HEK293 (cell line): Measurements from ENCODE around the gene ZYX.

Source experiments
- CTCF ChIA-PET: fragments of 350-600 bp; formaldehyde crosslinking; extraction: SDS; loops from one replicate; lab custom pipeline; 2021; ENCODE audit warnings: antibody characterized with exemption; lab: Yijun Ruan, JAX
- POLR2A ChIA-PET: fragments of 300-600 bp; formaldehyde crosslinking; extraction: SDS; loops from one replicate; lab custom pipeline; 2020; ENCODE audit warnings: antibody characterized with exemption, inconsistent platforms; lab: Yijun Ruan, JAX
- H3K27ac ChIP-seq: fragments of 200-500 bp; sonication (Bioruptor generic); 2 replicates; pipeline ENCODE4 v1.5.1; 2014; ENCODE audit warnings: low read depth, low read length, control low read depth, inconsistent platforms; ENCODE audit errors: extremely low read depth
- H3K36me3 ChIP-seq, 2 experiments: fragments of 200-500 bp in 1 of 2; sonication (Bioruptor generic) in 1 of 2; 1 replicate in 1 of 2; 2 replicates in 1 of 2; pipeline ENCODE4 v1.5.1; 2014 to 2017; ENCODE audit warnings: inconsistent platforms in 2 of 2, low read length in 2 of 2; ENCODE audit not compliant: control insufficient read depth in 2 of 2, insufficient read depth in 1 of 2
- H3K4me1 ChIP-seq: fragments of 200-500 bp; sonication (Bioruptor generic); 2 replicates; pipeline ENCODE4 v1.5.1; 2014; ENCODE audit warnings: mild to moderate bottlenecking, low read length, inconsistent platforms; ENCODE audit not compliant: control insufficient read depth, insufficient read depth
- H3K4me3 ChIP-seq: 2 replicates; pipeline ENCODE4 v1.5.1; 2011; ENCODE audit warnings: low read depth, mild to moderate bottlenecking, control low read depth, low read length, moderate library complexity
- H3K9me3 ChIP-seq: fragments of 200-500 bp; sonication (Bioruptor generic); 2 replicates; pipeline ENCODE4 v1.5.1; 2014; ENCODE audit warnings: low read depth, low read length, inconsistent platforms; ENCODE audit not compliant: control insufficient read depth, insufficient read depth
- KLF8 ChIP-seq: fragments of 450-650 bp; formaldehyde crosslinking; IDR thresholded peaks from 2 replicates; pipeline ENCODE4 v1.5.1; 2016; ENCODE audit warnings: missing biosample characterization, missing genetic modification characterization
- ZIC2 ChIP-seq: fragments of 450-650 bp; formaldehyde crosslinking; IDR thresholded peaks from 2 replicates; pipeline ENCODE4 v1.5.1; 2016; ENCODE audit warnings: missing biosample characterization, missing genetic modification characterization
- ZNF274 ChIP-seq, 2 experiments: fragments of 200-500 bp in 1 of 2; fragments of 450-650 bp in 1 of 2; sonication (Bioruptor generic) in 1 of 2; formaldehyde crosslinking in 1 of 2; IDR thresholded peaks; 2 replicates each; pipeline versions ENCODE4 v1.5.1 to v1.6.1; 2014 to 2016; ENCODE audit warnings: borderline replicate concordance in 1 of 2, inconsistent platforms in 1 of 2, low read length in 1 of 2, missing biosample characterization in 1 of 2, missing genetic modification characterization in 1 of 2
- ZNF423 ChIP-seq: fragments of 450-650 bp; formaldehyde crosslinking; IDR thresholded peaks from 2 replicates; pipeline ENCODE4 v1.5.1; 2016; ENCODE audit warnings: missing biosample characterization, missing genetic modification characterization
- ZNF548 ChIP-seq: fragments of 450-650 bp; formaldehyde crosslinking; IDR thresholded peaks from 2 replicates; pipeline ENCODE4 v1.5.1; 2016; ENCODE audit warnings: missing biosample characterization, missing genetic modification characterization
- ZNF571 ChIP-seq: fragments of 450-650 bp; formaldehyde crosslinking; IDR thresholded peaks from 2 replicates; pipeline ENCODE4 v1.5.0; 2017; ENCODE audit warnings: missing biosample characterization, missing genetic modification characterization
- ZNF600 ChIP-seq: fragments of 450-650 bp; formaldehyde crosslinking; IDR thresholded peaks from 2 replicates; pipeline ENCODE4 v1.5.1; 2016; ENCODE audit warnings: missing biosample characterization, missing genetic modification characterization
- ZSCAN16 ChIP-seq: fragments of 450-650 bp; formaldehyde crosslinking; IDR thresholded peaks from 2 replicates; pipeline ENCODE4 v1.5.1; 2016; ENCODE audit warnings: missing biosample characterization, missing genetic modification characterization
- TF ChIP-seq, protein P1 (sequence below): fragments of 450-650 bp; formaldehyde crosslinking; conservative IDR thresholded peaks from 2 replicates; pipeline ENCODE4 v1.5.1; 2016; ENCODE audit warnings: low read depth, missing biosample characterization, missing genetic modification characterization
- TF ChIP-seq, protein P2 (sequence below): fragments of 450-650 bp; formaldehyde crosslinking; IDR thresholded peaks from 2 replicates; pipeline ENCODE4 v1.5.1; 2016; ENCODE audit warnings: missing biosample characterization, missing genetic modification characterization
- TF ChIP-seq, protein P3 (sequence below): fragments of 450-650 bp; formaldehyde crosslinking; IDR thresholded peaks from 2 replicates; pipeline ENCODE4 v1.5.1; 2016; ENCODE audit warnings: missing biosample characterization, missing genetic modification characterization
- TF ChIP-seq, protein P4 (sequence below): fragments of 450-650 bp; formaldehyde crosslinking; IDR thresholded peaks from 2 replicates; pipeline ENCODE4 v1.5.1; 2016; ENCODE audit warnings: missing biosample characterization, missing genetic modification characterization
- TF ChIP-seq, protein P5 (sequence below): fragments of 450-650 bp; formaldehyde crosslinking; IDR thresholded peaks from 2 replicates; pipeline ENCODE4 v1.5.1; 2016; ENCODE audit warnings: missing biosample characterization, missing genetic modification characterization
- TF ChIP-seq, protein P6 (sequence below): fragments of 450-650 bp; formaldehyde crosslinking; IDR thresholded peaks from 2 replicates; pipeline ENCODE4 v1.5.1; 2016; ENCODE audit warnings: missing biosample characterization, missing genetic modification characterization, borderline replicate concordance

The ZYX gene

DNA sequence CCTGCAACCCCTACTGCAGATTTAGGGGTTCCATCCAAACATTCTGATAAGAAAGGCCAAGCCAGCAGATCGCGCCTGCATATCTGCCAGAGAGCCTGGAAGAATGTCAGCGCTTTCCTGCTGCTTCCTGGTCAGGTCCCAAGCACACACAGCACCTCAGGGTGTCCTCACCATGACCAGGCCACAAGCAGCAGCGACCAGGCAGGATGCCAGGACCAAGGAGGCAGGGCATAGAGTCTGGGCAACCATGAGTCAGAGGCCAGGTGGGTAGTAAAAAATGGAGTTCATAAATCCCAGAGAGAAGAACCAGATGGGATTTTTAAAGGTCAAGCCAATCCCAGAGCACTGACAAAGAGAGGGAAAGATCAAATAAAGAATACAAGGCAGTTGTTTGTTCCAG, 13.2 kb upstream of the ZYX start:
- POLR2A ChIA-PET: no interaction called here
- CTCF ChIA-PET: interaction anchor here (1.5 to 4.8 kb wide), 2 partner anchors 12 to 63 kb away, joined by 7 to 43 read pairs; no protein-coding TSS in a partner anchor
- no peak overlapping the region for H3K27ac ChIP-seq

DNA sequence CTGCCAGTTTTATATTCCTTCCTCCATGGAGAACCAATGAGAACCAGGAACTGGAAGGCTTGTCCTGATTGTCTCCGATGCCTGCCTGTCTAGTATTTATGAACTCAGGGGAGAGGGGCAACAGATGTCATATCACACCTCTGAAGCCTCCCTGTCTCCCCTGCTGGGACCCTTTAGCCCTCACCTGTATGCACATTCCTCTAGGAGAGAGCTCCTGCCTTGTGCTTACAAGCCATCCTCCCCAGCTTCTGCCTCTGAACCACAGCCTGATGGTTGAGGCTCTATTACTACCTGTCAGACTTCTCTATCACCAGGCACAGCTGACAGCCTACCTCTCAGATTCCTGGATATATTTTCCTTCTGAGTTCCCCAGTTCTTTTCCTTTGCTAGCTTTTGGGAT, 12.8 kb upstream of the ZYX start:
- H3K4me3 ChIP-seq: no peak overlapping the region
- H3K27ac ChIP-seq: no peak overlapping the region
- H3K9me3 ChIP-seq: no peaks in the 10 kb centered on the region
- CTCF ChIA-PET: interaction anchor here (1.5 to 4.8 kb wide), 3 partner anchors 11 to 63 kb away, joined by 4 to 43 read pairs (median 7); no protein-coding TSS in a partner anchor
- H3K36me3 ChIP-seq: no peaks in the 10 kb centered on the region
- H3K4me1 ChIP-seq: no peaks in the 10 kb centered on the region
- POLR2A ChIA-PET: no interaction called here
- TF ChIP-seq, protein P1, sequence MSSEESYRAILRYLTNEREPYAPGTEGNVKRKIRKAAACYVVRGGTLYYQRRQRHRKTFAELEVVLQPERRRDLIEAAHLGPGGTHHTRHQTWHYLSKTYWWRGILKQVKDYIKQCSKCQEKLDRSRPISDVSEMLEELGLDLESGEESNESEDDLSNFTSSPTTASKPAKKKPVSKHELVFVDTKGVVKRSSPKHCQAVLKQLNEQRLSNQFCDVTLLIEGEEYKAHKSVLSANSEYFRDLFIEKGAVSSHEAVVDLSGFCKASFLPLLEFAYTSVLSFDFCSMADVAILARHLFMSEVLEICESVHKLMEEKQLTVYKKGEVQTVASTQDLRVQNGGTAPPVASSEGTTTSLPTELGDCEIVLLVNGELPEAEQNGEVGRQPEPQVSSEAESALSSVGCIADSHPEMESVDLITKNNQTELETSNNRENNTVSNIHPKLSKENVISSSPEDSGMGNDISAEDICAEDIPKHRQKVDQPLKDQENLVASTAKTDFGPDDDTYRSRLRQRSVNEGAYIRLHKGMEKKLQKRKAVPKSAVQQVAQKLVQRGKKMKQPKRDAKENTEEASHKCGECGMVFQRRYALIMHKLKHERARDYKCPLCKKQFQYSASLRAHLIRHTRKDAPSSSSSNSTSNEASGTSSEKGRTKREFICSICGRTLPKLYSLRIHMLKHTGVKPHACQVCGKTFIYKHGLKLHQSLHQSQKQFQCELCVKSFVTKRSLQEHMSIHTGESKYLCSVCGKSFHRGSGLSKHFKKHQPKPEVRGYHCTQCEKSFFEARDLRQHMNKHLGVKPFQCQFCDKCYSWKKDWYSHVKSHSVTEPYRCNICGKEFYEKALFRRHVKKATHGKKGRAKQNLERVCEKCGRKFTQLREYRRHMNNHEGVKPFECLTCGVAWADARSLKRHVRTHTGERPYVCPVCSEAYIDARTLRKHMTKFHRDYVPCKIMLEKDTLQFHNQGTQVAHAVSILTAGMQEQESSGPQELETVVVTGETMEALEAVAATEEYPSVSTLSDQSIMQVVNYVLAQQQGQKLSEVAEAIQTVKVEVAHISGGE (tag by site-specific recombination): no peak
- TF ChIP-seq KLF8: no peak
- no peak for TF ChIP-seq ZNF423 (tag by site-specific recombination)
- TF ChIP-seq, protein P2, sequence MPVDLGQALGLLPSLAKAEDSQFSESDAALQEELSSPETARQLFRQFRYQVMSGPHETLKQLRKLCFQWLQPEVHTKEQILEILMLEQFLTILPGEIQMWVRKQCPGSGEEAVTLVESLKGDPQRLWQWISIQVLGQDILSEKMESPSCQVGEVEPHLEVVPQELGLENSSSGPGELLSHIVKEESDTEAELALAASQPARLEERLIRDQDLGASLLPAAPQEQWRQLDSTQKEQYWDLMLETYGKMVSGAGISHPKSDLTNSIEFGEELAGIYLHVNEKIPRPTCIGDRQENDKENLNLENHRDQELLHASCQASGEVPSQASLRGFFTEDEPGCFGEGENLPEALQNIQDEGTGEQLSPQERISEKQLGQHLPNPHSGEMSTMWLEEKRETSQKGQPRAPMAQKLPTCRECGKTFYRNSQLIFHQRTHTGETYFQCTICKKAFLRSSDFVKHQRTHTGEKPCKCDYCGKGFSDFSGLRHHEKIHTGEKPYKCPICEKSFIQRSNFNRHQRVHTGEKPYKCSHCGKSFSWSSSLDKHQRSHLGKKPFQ (tag by site-specific recombination): no peak
- no peak for TF ChIP-seq ZNF274 (IDR thresholded peaks at IDR 0.05; ENCODE audit: low read length)
- TF ChIP-seq ZNF274 (tag by site-specific recombination; IDR thresholded peaks at IDR 0.05; ENCODE audit: borderline replicate concordance): no peak
- no peak for TF ChIP-seq ZNF548

More for the DNA sequence above, 13.2 kb upstream of the ZYX start:
- no peaks in the 10 kb centered on the region for H3K36me3 ChIP-seq
- TF ChIP-seq ZIC2 (tag by site-specific recombination) (peak; percentile 79), ZSCAN16 (no peak), ZNF571 (no peak), ZNF600 (tag by site-specific recombination) (no peak)
- TF ChIP-seq, protein P3, sequence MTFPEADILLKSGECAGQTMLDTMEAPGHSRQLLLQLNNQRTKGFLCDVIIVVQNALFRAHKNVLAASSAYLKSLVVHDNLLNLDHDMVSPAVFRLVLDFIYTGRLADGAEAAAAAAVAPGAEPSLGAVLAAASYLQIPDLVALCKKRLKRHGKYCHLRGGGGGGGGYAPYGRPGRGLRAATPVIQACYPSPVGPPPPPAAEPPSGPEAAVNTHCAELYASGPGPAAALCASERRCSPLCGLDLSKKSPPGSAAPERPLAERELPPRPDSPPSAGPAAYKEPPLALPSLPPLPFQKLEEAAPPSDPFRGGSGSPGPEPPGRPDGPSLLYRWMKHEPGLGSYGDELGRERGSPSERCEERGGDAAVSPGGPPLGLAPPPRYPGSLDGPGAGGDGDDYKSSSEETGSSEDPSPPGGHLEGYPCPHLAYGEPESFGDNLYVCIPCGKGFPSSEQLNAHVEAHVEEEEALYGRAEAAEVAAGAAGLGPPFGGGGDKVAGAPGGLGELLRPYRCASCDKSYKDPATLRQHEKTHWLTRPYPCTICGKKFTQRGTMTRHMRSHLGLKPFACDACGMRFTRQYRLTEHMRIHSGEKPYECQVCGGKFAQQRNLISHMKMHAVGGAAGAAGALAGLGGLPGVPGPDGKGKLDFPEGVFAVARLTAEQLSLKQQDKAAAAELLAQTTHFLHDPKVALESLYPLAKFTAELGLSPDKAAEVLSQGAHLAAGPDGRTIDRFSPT (tag by site-specific recombination): no peak
- TF ChIP-seq, protein P4, sequence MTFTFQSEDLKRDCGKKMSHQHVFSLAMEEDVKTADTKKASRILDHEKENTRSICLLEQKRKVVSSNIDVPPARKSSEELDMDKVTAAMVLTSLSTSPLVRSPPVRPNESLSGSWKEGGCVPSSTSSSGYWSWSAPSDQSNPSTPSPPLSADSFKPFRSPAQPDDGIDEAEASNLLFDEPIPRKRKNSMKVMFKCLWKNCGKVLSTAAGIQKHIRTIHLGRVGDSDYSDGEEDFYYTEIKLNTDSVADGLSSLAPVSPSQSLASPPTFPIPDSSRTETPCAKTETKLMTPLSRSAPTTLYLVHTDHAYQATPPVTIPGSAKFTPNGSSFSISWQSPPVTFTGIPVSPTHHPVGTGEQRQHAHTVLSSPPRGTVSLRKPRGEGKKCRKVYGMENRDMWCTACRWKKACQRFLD (tag by site-specific recombination): no peak
- TF ChIP-seq, protein P5, sequence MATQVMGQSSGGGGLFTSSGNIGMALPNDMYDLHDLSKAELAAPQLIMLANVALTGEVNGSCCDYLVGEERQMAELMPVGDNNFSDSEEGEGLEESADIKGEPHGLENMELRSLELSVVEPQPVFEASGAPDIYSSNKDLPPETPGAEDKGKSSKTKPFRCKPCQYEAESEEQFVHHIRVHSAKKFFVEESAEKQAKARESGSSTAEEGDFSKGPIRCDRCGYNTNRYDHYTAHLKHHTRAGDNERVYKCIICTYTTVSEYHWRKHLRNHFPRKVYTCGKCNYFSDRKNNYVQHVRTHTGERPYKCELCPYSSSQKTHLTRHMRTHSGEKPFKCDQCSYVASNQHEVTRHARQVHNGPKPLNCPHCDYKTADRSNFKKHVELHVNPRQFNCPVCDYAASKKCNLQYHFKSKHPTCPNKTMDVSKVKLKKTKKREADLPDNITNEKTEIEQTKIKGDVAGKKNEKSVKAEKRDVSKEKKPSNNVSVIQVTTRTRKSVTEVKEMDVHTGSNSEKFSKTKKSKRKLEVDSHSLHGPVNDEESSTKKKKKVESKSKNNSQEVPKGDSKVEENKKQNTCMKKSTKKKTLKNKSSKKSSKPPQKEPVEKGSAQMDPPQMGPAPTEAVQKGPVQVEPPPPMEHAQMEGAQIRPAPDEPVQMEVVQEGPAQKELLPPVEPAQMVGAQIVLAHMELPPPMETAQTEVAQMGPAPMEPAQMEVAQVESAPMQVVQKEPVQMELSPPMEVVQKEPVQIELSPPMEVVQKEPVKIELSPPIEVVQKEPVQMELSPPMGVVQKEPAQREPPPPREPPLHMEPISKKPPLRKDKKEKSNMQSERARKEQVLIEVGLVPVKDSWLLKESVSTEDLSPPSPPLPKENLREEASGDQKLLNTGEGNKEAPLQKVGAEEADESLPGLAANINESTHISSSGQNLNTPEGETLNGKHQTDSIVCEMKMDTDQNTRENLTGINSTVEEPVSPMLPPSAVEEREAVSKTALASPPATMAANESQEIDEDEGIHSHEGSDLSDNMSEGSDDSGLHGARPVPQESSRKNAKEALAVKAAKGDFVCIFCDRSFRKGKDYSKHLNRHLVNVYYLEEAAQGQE (tag by site-specific recombination): no peak
- TF ChIP-seq, protein P6, sequence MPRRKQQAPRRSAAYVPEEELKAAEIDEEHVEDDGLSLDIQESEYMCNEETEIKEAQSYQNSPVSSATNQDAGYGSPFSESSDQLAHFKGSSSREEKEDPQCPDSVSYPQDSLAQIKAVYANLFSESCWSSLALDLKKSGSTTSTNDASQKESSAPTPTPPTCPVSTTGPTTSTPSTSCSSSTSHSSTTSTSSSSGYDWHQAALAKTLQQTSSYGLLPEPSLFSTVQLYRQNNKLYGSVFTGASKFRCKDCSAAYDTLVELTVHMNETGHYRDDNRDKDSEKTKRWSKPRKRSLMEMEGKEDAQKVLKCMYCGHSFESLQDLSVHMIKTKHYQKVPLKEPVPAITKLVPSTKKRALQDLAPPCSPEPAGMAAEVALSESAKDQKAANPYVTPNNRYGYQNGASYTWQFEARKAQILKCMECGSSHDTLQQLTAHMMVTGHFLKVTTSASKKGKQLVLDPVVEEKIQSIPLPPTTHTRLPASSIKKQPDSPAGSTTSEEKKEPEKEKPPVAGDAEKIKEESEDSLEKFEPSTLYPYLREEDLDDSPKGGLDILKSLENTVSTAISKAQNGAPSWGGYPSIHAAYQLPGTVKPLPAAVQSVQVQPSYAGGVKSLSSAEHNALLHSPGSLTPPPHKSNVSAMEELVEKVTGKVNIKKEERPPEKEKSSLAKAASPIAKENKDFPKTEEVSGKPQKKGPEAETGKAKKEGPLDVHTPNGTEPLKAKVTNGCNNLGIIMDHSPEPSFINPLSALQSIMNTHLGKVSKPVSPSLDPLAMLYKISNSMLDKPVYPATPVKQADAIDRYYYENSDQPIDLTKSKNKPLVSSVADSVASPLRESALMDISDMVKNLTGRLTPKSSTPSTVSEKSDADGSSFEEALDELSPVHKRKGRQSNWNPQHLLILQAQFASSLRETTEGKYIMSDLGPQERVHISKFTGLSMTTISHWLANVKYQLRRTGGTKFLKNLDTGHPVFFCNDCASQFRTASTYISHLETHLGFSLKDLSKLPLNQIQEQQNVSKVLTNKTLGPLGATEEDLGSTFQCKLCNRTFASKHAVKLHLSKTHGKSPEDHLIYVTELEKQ (tag by site-specific recombination): no peak
- H3K9me3 ChIP-seq: no peaks in the 10 kb centered on the region
- H3K4me3 ChIP-seq: no peak overlapping the region
- no peaks in the 10 kb centered on the region for H3K4me1 ChIP-seq
